GM23248 (cell line): ENCODE data around the gene ZNF236. TPM values are rescaled to one million over a fixed set of nuclear protein-coding genes. Genes with fewer than 3 reads are reported as not detected.

Experiments
- DNase-seq: peaks from one replicate; pipeline ENCODE4 v3.0.0-alpha.2; 2015
- H2AFZ ChIP-seq: fragments of 200-600 bp; sonication (generic); 2 replicates; pipeline ENCODE4 v1.6.1; 2016; ENCODE audit warnings: antibody characterized with exemption
- H3F3A ChIP-seq: fragments of 200-600 bp; sonication (generic); 2 replicates; pipeline ENCODE4 v1.6.1; 2016; ENCODE audit warnings: mild to moderate bottlenecking, antibody characterized with exemption, mixed run types; ENCODE audit not compliant: insufficient read depth
- H3K27ac ChIP-seq: fragments of 200-600 bp; sonication (generic); 2 replicates; pipeline ENCODE4 v1.5.1; 2016; ENCODE audit warnings: mild to moderate bottlenecking
- H3K27me3 ChIP-seq: fragments of 200-600 bp; sonication (generic); replicated peaks from 2 replicates; pipeline ENCODE4 v1.6.1; 2016; ENCODE audit warnings: mild to moderate bottlenecking; ENCODE audit not compliant: insufficient read depth
- H3K36me3 ChIP-seq: fragments of 200-600 bp; sonication (generic); 2 replicates; pipeline ENCODE4 v1.6.1; 2016; ENCODE audit warnings: low read depth, mild to moderate bottlenecking
- H3K4me1 ChIP-seq: fragments of 200-600 bp; sonication (generic); 2 replicates; pipeline ENCODE4 v1.6.1; 2016; ENCODE audit warnings: mild to moderate bottlenecking; ENCODE audit not compliant: insufficient read depth
- H3K4me2 ChIP-seq: fragments of 200-600 bp; sonication (generic); one replicate; pipeline ENCODE4 v1.6.1; 2016; ENCODE audit warnings: mild to moderate bottlenecking; ENCODE audit not compliant: unreplicated experiment
- H3K4me3 ChIP-seq: fragments of 200-600 bp; sonication (generic); 2 replicates; pipeline ENCODE4 v1.5.1; 2016; ENCODE audit warnings: mild to moderate bottlenecking
- H3K79me2 ChIP-seq: fragments of 200-600 bp; sonication (generic); 2 replicates; pipeline ENCODE4 v1.6.1; 2016; ENCODE audit warnings: mild to moderate bottlenecking; ENCODE audit not compliant: insufficient read depth
- H3K9ac ChIP-seq: fragments of 200-600 bp; sonication (generic); 2 replicates; pipeline ENCODE4 v1.6.1; 2016; ENCODE audit warnings: mild to moderate bottlenecking
- H3K9me2 ChIP-seq: fragments of 200-600 bp; sonication (generic); 2 replicates; pipeline ENCODE4 v1.6.1; 2016; ENCODE audit warnings: mixed run types, mild to moderate bottlenecking, moderate library complexity; ENCODE audit not compliant: insufficient read depth
- H3K9me3 ChIP-seq: fragments of 200-600 bp; sonication (generic); one replicate; pipeline ENCODE4 v1.6.1; 2017; ENCODE audit warnings: low read depth
- H4K20me1 ChIP-seq: fragments of 200-600 bp; sonication (generic); 2 replicates; pipeline ENCODE4 v1.6.0; 2016; ENCODE audit not compliant: insufficient read depth
- EZH2 ChIP-seq: fragments of 200-600 bp; sonication (generic); IDR thresholded peaks from 2 replicates; pipeline ENCODE4 v1.6.1; 2018; ENCODE audit warnings: antibody characterized with exemption, mild to moderate bottlenecking; ENCODE audit not compliant: insufficient read depth, poor library complexity, severe bottlenecking
- EZH2phosphoT487 ChIP-seq: fragments of 200-600 bp; sonication (generic); IDR thresholded peaks from 2 replicates; pipeline ENCODE4 v1.6.1; 2018; ENCODE audit warnings: antibody characterized with exemption, moderate library complexity, mild to moderate bottlenecking, low read depth; ENCODE audit not compliant: insufficient read depth
- WGBS, 2 experiments: methylation state at CpG; one replicate each; pipeline ENCODE4 v1.1.6; 2015 to 2017; ENCODE audit warnings: low lambda C conversion rate in 2 of 2, low coverage in 1 of 2; ENCODE audit errors: missing lambda C conversion rate in 2 of 2; 5-methylcytosine and 5-hydroxymethylcytosine counted together
- in situ Hi-C: fragments of 300-500 bp; cut with MboI; formaldehyde crosslinking; loops from 2 replicates; pipeline ENCODE4 v1.15.0; 2020
- polyA plus RNA-seq: library from polyadenylated mRNA; unstranded; fragments of >200 nt; fragmentation: Nextera tagmentation; extraction: Ambion mirVana; gene quantifications from 2 replicates; pipeline ENCODE4 v1.2.1, GENCODE V29; 2016
- total RNA-seq: library from RNA; depleted of rRNA; stranded (reverse); fragments of >200 nt; shearing (Covaris generic); gene quantifications from 2 replicates; pipeline ENCODE4 v1.2.3, GENCODE V29; 2014

The ZNF236 gene
- total and polyA plus RNA-seq, 2 experiments from 2014 or later = 4.6 to 12.4 TPM

- TF ChIP-seq EZH2phosphoT487 (no peak), EZH2 (no peak)
Observed at GRCh38 chr18:76973520-76974266, 151.3 kb downstream of the ZNF236 start.

GRCh38 chr18:76974386-76974785 lies 152.0 kb downstream of the ZNF236 start:
- Histone ChIP-seq H2AFZ (no peak overlapping the region), H3K36me3 (no peaks in the 10 kb centered on the region), H3F3A (no peaks in the 10 kb centered on the region), H3K9ac (no peak overlapping the region), H3K27me3 (no peaks in the 10 kb centered on the region), H3K4me1 (no peaks in the 10 kb centered on the region), H3K79me2 (no peaks in the 10 kb centered on the region), H3K9me3 (no peaks in the 10 kb centered on the region), H3K9me2 (no peaks in the 10 kb centered on the region), H3K27ac (no peak overlapping the region), H3K4me2 (no peak overlapping the region), H4K20me1 (no peaks in the 10 kb centered on the region), H3K4me3 (no peak overlapping the region)
- in situ Hi-C loops = no loop called here
- no peak for TF ChIP-seq EZH2
- TF ChIP-seq EZH2phosphoT487 = no peak
- WGBS, 2 experiments = 81 to 88% methylated on average over 5 of the region's 5 CpGs
- no peak for DNase-seq

More at GRCh38 chr18:76973520-76974266, 151.3 kb downstream of the ZNF236 start:
- Histone ChIP-seq H3K4me3 (no peak overlapping the region), H3K9me2 (no peaks in the 10 kb centered on the region), H4K20me1 (no peaks in the 10 kb centered on the region), H3K79me2 (no peaks in the 10 kb centered on the region), H3F3A (no peaks in the 10 kb centered on the region), H3K27me3 (no peaks in the 10 kb centered on the region), H2AFZ (no peak overlapping the region), H3K27ac (no peak overlapping the region), H3K9me3 (no peaks in the 10 kb centered on the region), H3K4me2 (no peak overlapping the region), H3K36me3 (no peaks in the 10 kb centered on the region), H3K4me1 (no peaks in the 10 kb centered on the region), H3K9ac (no peak overlapping the region)
- no peak for DNase-seq
- WGBS, 2 experiments = 96 to 97% methylated on average over 19 to 20 of the region's 20 CpGs
- in situ Hi-C loops = no loop called here

- Histone ChIP-seq H3K4me3 (no peak overlapping the region), H3K36me3 (no peaks in the 10 kb centered on the region), H2AFZ (no peak overlapping the region), H3K4me1 (no peaks in the 10 kb centered on the region), H3K9ac (no peak overlapping the region), H3K79me2 (no peaks in the 10 kb centered on the region), H4K20me1 (no peaks in the 10 kb centered on the region), H3F3A (no peaks in the 10 kb centered on the region), H3K9me3 (no peaks in the 10 kb centered on the region), H3K4me2 (no peak overlapping the region), H3K27ac (no peak overlapping the region), H3K9me2 (no peaks in the 10 kb centered on the region), H3K27me3 (no peaks in the 10 kb centered on the region)
- WGBS, 2 experiments = 91 to 92% methylated on average over 14 of the region's 14 CpGs
- no peak for TF ChIP-seq EZH2phosphoT487
- in situ Hi-C loops = loop anchor here (25.0 kb wide), 1 partner anchor 687 kb away; no protein-coding TSS in a partner anchor
- DNase-seq = no peak
Observed at GRCh38 chr18:76975577-76976110, 153.3 kb downstream of the ZNF236 start.

GRCh38 chr18:76977108-76977621 lies 154.8 kb downstream of the ZNF236 start:
- Histone ChIP-seq H3K79me2 (no peaks in the 10 kb centered on the region), H3K4me1 (no peaks in the 10 kb centered on the region), H3K27me3 (no peaks in the 10 kb centered on the region), H3K9me2 (no peaks in the 10 kb centered on the region), H3K4me3 (no peak overlapping the region), H3K36me3 (no peaks in the 10 kb centered on the region), H3F3A (no peaks in the 10 kb centered on the region), H3K27ac (no peak overlapping the region), H3K4me2 (no peak overlapping the region), H3K9ac (no peak overlapping the region), H4K20me1 (no peaks in the 10 kb centered on the region), H2AFZ (no peak overlapping the region), H3K9me3 (no peaks in the 10 kb centered on the region)
- in situ Hi-C loops = loop anchor here (25.0 kb wide), 1 partner anchor 685 kb away; no protein-coding TSS in a partner anchor
- 96 to 97% methylated on average over 14 of the region's 14 CpGs for WGBS, 2 experiments
- TF ChIP-seq EZH2 = no peak
- no peak for TF ChIP-seq EZH2phosphoT487
- no peak for DNase-seq
